ENCODE results near the gene MTA3. TPM values are rescaled to one million over a fixed set of nuclear protein-coding genes. Genes with fewer than 3 reads are reported as not detected.
"Not testable (repeated sequence)": the region's sequence is repeated elsewhere in the genome, so short reads cannot be mapped to it uniquely, and the experiment has no call there.

Gene MTA3
- total RNA-seq, 1 donor from 2014 or later, result 34.3 TPM

DNA sequence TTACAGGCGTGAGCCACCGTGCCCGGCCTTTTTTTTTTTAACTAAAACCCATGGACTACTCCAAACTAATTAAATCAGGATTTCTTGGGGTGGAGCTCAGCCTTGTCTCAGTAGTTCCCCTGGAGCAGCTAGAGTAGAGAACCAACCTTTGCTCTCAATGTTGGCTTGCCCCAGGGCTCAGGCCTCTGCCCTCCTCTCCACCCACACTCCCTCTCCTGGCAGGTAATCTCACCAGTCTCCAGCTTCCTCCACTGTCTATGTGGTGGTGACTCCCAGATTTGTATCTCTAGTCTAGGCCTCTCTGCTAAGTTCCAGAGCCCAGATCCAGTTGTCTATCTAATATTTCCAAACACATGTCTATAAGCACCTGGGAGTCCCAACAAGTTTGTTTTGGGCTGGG, 9.6 kb upstream of the MTA3 start:
- ATAC-seq (no peak), DNase-seq (no peak)
- TF ChIP-seq, protein P1, sequence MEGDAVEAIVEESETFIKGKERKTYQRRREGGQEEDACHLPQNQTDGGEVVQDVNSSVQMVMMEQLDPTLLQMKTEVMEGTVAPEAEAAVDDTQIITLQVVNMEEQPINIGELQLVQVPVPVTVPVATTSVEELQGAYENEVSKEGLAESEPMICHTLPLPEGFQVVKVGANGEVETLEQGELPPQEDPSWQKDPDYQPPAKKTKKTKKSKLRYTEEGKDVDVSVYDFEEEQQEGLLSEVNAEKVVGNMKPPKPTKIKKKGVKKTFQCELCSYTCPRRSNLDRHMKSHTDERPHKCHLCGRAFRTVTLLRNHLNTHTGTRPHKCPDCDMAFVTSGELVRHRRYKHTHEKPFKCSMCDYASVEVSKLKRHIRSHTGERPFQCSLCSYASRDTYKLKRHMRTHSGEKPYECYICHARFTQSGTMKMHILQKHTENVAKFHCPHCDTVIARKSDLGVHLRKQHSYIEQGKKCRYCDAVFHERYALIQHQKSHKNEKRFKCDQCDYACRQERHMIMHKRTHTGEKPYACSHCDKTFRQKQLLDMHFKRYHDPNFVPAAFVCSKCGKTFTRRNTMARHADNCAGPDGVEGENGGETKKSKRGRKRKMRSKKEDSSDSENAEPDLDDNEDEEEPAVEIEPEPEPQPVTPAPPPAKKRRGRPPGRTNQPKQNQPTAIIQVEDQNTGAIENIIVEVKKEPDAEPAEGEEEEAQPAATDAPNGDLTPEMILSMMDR (IDR thresholded peaks at IDR 0.05), result no peak

DNA sequence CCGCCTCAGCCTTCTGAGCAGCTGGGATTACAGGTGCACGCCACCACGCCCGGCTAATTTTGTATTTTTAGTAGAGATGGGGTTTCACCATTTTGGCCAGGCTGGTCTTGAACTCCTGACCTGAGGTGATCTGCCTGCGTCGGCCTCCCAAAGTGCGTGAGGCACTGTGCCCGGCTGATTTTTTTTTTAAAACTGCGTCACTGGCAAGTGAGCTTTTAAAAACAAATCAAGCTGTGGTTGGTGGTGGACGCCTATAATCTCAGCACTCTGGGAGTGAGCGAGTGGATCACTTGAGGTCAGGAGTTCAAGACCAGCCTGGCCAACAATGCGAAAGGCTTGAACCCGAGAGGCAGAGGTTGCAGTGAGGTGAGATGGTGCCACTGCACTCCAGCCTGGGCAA, 8.3 kb upstream of the MTA3 start:
- H3K36me3 ChIP-seq; H3K27me3 ChIP-seq; H3K27ac ChIP-seq; intact Hi-C loops (cut with DNase I); H3K4me3 ChIP-seq; ATAC-seq; H3K4me1 ChIP-seq; H3K9me3 ChIP-seq: not testable (repeated sequence)
- peak; percentile 12 for DNase-seq

More for the DNA sequence above, 9.6 kb upstream of the MTA3 start:
- no peaks in the 10 kb centered on the region for H3K9me3 ChIP-seq
- H3K36me3 ChIP-seq, result no peaks in the 10 kb centered on the region
- H3K27me3 ChIP-seq, result no peaks in the 10 kb centered on the region
- H3K27ac ChIP-seq, result no peak overlapping the region
- H3K4me1 ChIP-seq, result no peaks in the 10 kb centered on the region
- H3K4me3 ChIP-seq, result no peak overlapping the region
- intact Hi-C loops (cut with DNase I), result no loop called here

DNA sequence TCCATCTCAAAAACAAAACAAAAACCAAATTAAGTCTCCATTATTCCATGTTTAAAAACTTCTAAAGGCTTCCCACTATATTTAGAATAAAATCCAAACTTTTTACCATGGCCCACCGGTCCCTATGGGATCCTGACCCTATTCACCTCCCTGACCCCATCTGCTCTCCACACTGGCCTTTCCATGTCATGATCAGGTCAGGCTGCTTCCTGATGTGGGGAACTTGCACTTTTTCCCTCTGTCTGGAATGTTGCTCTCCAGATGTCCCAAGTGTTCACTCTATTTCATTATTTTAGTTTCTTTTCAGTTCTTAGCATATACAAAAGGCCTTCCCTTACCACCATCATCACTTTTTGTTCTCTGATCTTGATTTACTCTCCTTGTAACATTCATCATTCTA, 7.5 kb upstream of the MTA3 start:
- ATAC-seq, result no peak
- TF ChIP-seq, protein P1 (IDR thresholded peaks at IDR 0.05), result no peak
- Histone ChIP-seq H3K27me3 (no peaks in the 10 kb centered on the region), H3K9me3 (no peaks in the 10 kb centered on the region), H3K27ac (no peak overlapping the region), H3K4me3 (no peak overlapping the region), H3K36me3 (no peaks in the 10 kb centered on the region), H3K4me1 (no peaks in the 10 kb centered on the region)
- intact Hi-C loops (cut with DNase I), result no loop called here
- no peak for DNase-seq

DNA sequence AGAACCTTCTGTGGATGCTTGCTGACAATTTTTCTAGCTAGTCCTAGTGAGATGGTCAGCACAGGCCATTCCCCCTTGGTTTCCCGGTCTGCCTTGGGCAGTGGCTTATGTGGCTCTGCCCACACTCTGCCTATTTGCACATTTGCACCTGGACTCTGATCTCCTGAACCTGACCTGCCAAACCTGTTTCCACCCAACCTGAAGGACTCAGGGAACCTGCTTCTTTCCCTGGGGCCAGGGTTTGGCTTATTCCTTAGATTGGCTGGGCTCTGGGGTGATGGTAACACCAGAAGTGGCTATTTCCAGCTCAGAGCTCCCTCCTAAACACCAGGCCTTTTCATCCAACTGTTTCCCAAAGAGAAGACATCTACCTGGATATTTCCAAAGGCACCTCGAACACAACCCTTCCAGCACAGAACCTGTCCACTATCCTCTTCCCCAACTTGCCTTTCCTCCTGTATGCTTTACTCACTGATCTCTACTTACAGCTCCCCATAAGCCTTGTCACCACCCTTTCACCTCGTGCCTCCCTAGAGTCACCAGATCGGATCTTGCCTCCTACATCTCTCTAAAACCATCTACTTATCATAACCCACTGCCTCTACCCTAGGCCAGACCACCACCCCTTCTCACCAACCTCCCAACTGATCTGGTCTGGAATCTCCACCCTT, 5.8 kb upstream of the MTA3 start:
- H3K4me3 ChIP-seq, result no peak overlapping the region
- peak; percentile 59 for DNase-seq
- intact Hi-C loops (cut with DNase I), result no loop called here

DNA sequence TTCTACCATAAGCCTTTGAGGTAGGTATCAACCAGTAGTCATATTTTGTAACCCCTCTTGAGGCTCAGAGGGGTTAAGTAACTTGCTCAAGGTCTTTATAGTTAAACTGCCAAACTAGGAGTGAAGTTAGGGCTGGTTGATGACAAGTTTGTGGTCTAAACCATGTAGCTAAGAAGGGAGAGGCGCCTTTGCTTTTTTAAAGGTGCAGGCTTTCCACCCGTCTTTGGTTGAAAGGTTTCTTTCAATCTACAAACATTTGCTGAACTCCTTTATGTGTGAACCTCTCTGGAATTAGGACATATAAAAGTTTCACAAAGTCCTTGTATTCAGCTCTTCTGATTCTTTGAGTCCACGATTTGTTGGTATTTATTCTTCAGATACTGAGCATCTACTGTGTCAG, 2.4 kb upstream of the MTA3 start:
- no peak overlapping the region for H3K4me3 ChIP-seq
- H3K27ac ChIP-seq, result no peak overlapping the region
- TF ChIP-seq, protein P1 (IDR thresholded peaks at IDR 0.05), result no peak
- H3K9me3 ChIP-seq, result no peaks in the 10 kb centered on the region
- DNase-seq, result no peak
- H3K27me3 ChIP-seq, result no peaks in the 10 kb centered on the region
- no peak for ATAC-seq
- H3K4me1 ChIP-seq, result peaks cover 21% of the 10 kb centered on the region
- H3K36me3 ChIP-seq, result no peaks in the 10 kb centered on the region
- intact Hi-C loops (cut with DNase I), result no loop called here

More for the DNA sequence above, 5.8 kb upstream of the MTA3 start:
- TF ChIP-seq, protein P1 (IDR thresholded peaks at IDR 0.05), result no peak
- peaks cover 4% of the 10 kb centered on the region for H3K4me1 ChIP-seq
- H3K27ac ChIP-seq, result no peak overlapping the region
- no peaks in the 10 kb centered on the region for H3K36me3 ChIP-seq
- no peaks in the 10 kb centered on the region for H3K27me3 ChIP-seq
- ATAC-seq, result peak; percentile 88
- no peaks in the 10 kb centered on the region for H3K9me3 ChIP-seq

DNA sequence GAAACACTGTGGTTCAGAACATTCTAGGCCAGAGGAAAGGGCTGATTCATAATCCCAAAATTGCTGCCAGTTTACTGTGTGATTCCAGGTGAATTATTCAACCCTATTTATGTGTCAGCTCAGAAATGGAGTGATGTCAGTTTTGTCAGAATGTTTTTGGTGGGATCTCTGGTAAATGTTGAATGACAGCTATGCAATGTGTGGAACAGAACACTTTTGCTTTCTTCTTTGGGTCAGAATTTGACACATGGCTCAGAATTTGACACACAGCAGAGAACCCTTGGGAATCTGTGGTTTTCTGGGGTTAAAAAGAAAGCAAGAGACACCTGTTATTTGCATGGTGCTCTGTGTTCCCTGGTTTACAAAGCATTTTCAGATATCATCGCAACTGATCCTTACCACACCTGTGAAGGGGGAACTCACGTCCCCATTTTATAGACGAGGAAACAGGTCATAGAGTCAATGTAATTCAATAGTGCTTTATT, 1.6 kb upstream of the MTA3 start:
- no peaks in the 10 kb centered on the region for H3K27me3 ChIP-seq
- H3K36me3 ChIP-seq, result no peaks in the 10 kb centered on the region
- no peak overlapping the region for H3K4me3 ChIP-seq
- H3K27ac ChIP-seq, result no peak overlapping the region
- DNase-seq (no peak), ATAC-seq (no peak)
- TF ChIP-seq, protein P1 (IDR thresholded peaks at IDR 0.05), result no peak
- intact Hi-C loops (cut with DNase I), result no loop called here
- H3K9me3 ChIP-seq, result no peaks in the 10 kb centered on the region
- H3K4me1 ChIP-seq, result peaks cover 21% of the 10 kb centered on the region

Measured in upper lobe of right lung (tissue), 1 donor.